Activated T-cell treated with anti-CD3 and anti-CD28 coated beads for 1 hour (primary cell): Measurements from ENCODE around the gene OSBPL10.
"Not testable (repeated sequence)": the region's sequence is repeated elsewhere in the genome, so short reads cannot be mapped to it uniquely, and the experiment has no call there.

ENCODE experiments used
- DNase-seq: peaks from one replicate; pipeline ENCODE4 v3.0.0-alpha.2; 2020; ENCODE audit warnings: low read depth

Gene OSBPL10

DNA sequence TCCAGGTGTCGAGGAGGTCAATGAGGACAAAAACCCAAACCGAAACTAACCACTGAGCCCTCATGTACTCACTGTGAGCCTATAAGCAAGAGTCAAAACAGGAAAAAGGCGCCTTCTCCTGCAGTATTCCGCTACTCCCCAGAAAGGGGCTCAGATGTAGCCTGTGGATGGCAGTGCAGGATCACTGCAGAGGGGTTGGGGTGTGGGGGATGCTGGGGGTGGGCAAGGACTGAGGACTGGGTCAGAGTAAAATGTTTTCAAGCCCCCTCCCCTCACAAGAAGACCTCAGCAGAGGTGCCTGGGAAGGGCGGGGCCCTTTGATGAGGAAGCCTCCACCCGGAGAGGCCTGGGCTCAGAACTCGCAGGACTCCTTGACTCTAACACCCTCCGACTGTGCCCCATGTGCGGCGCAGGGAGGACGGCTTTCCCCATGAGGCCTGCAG lies 170.1 kb downstream of the OSBPL10 start:
- no peak for DNase-seq

DNA sequence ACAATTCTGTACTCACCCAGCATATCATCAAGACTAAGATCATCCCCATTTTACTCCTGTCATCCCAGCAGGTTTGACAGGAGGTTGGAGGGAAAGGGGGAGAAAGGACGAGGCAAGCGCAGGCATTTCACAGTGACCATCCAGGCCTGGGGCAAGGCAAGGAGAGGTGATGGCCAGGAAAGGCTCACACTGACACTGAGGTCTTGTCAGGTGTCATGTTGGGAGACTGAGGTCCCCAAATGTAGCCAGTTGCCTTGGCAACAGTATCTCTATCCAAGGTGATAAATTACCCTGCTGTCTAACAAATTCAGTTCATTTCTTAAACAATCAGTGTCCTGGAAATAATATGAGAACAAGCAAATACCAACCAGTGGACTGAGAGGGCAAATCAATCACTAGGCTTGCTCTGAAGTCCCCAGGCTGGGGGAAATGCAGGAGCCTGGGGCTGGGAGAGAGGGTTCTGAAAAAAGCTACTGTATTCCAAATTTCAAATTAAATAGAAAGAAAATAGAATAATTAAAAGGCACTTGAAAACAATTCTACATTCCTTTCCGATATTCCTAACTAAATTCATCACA lies 172.8 kb downstream of the OSBPL10 start:
- no peak for DNase-seq

DNA sequence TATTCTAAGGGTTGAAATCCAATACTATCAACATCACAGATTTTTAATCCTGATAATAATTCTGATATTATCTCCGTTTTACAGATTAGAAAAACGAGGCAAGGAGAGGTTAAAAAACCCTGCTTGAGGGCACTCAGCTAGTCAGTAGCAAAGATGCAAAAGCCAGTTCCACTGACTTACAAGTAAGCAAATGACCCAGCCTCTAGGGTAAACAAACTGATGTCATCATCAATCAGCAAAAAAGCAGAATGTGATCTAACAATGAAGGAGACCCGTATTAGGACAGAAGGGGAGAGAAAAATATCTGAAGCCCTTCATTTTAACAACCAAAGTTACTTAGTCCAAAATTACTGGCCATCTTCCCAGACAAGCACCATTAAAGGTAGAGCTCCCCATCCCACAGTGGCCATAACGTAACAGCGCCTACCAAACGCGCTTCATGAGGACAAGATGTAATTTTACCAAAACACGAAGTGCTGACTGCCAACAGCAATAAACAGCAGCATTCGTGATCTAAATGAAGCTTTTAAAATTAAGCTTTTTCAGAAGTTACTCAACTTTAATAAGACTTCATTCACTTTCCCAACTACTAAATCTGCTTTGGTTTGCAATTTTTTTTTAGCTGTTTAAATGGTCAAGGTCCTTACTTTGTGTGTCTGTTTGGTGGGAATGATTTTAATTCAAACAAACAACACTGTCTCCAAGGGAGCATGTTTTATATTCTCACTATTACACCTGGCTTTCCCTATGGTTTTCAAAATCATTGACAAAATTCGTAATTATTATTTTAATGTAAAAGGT lies 176.6 kb downstream of the OSBPL10 start:
- no peak for DNase-seq

DNA sequence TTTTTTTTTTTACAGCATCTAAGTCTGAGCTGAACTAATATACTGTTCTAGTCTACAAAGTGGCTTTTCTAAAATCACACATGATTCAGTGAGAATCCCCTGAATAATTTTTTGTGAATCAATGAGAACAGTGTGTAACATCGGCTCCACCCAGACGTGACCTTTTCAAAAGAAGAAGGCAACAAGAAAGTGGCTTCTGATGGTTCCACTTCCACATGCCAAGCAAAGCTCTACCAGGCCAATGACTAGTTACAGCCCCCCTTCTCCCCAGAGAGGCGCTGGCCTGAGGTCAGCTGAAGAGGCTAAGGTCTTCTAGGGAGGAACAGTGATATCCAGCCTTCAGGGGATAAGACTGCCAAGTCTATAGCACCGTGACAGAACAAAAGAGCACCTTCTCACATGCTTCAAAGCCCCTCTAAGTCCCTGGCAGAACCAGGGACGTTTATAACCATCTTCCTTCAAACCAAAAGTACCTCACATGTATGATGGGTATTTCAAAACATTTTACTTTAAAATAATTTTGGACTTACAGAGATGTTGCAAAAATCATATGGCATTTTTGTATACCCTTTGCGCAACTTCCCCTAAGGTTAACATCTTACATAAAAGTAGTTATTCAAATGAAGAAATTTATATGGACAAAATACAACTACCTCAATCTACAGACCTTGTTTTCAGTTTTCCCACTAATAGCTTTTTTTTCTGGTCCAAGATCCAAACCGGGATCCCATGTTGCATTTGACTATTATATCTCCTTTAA lies 177.9 kb downstream of the OSBPL10 start:
- no peak for DNase-seq

DNA sequence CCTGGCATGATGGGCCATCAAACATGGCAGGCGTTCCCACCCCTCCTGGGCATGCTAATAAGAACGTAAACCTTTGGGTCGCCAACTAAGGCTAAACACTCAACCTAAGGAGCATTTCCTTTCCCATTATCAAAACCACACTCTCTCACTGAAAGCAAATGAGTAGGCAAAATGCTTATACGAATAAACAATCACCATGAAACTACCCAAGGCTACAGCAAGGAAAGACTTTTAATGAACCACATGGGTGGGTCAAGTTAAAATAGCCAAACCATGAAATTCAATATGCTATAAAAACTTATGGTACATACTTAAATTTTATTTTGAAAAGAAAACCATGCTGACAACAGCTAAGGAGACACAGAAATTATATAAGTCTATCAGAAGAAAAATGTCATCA lies 180.6 kb downstream of the OSBPL10 start:
- DNase-seq: no peak

DNA sequence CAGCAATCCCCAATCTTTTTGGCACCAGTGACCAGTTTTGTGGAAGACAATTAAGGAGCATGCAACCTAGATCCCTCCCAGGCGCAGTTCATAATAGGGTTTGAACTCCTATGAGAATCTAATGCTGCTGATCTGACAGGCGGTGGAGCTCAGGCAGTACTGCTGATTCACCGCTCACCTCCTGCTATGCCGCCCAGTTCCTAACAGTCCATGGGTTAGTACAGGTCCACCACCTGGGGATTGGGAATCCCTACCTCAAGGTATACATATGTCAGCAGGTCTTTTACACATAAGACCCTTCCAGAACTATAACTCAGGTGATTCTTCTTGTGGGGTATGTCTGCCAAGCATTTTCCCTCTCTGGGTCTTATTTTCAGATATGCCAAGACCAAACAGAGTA lies 182.2 kb downstream of the OSBPL10 start:
- no peak for DNase-seq

DNA sequence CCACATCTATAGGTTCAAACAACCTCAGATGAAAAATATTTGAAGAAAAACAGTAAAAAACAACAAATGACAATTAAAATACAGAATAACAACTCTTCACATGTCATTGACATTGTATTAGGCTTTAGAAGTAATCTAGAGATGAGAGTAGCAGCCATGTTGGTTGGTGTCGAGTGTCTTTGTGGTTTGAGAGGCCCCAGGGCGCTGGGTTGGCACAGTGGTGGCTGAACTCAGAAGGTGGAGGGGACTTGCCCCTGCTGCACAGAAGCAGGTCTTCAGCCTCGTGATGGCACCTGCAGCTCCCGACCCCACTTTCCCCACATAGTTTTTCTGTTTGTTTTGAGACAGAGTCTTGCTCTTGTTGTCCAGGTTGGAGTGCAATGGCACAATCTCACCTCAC lies 187.2 kb downstream of the OSBPL10 start:
- DNase-seq: no peak

DNA sequence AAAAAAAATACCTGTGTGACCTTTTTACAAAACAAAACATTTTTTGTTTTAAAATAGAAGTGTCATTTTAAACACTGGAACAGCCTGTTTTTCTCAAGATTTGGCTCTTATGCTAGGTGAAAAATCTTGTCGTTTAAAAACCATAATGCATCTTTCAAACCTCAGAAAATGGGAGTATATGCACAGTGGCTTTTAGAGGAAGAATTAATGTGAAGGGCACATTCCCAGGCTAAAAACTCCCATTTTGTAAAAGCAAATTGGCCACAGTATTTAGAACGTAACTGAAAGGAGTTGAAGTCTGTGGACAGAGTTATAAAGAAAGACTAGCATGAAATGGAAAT lies 190.0 kb downstream of the OSBPL10 start:
- DNase-seq: no peak

DNA sequence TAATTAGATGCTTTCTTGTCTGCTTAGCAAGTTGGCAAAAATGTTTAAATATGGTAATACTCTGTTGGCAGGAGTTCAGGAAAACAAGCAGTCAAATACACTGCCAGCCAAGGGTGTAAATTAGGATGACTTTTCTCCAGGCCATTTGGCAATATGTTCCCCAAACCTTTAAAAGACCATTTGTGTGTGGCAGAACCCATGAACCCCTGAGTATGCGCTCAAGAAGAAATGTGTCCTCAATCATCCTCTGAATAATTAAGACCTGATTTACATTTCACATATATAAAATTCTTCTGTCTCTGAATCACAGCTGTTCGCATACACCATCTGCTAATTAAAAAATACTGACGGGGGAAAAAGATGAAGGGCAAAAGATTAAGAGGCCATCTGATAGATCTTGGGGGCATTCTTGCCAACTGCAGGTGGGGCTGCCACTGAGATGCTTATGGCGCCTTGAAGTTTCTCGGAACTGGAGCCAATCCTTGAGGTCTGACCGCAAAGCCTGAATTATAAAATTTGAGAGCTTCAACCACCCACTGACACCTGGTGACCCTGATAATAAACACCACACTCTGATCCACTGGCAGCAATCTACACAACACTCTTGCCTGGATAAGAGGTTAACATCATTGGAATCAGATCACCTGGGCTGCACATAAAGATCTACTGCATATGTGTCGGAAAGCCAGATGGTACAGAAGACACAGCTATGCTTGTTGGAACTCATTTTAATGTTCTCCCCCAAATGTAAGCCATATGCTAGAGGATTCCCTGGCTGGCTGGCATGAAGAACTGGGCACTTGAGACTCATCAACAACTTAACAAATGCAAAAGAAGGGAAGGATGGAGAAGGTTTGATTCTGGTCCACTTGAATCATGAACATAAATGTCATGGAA lies 190.6 kb downstream of the OSBPL10 start:
- DNase-seq: no peak

DNA sequence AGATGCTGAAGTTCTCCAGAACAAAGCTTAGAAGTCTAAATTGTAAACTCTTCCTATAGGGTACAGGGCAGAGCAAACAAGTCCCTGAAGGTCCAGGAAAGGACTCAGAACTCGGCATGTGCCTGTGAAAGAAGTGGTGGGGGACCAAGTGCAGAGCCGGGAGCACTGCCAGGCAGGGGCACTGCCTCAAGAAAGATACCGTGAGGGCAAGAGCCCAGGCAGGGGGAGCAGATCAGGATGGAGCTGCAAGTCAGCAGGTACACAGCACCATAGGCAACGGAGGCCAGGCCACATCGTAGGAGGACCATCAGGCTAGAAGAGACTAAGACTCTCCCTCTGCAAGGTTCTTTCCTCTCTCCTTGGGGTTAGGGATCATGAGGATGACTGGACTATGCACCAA lies 191.6 kb downstream of the OSBPL10 start:
- DNase-seq: no peak

DNA sequence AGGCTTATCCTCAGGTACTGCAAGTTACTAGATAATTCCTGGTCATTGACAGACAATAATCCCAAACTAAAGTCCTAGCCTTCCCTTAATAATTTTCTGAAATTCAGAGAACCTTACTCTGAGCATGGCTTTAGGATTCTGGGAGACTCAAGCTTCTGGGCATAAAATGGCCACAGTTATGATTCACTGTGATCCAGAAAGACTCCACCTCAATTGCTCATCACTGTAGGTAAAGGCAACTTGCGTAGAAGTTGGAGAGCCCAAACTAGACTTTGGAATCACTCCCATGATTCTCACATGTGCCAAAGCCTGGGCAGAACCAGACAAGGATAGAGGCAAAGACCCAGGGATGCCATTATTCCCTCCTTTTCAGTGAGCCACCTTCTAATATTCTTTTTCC lies 195.3 kb downstream of the OSBPL10 start:
- no peak for DNase-seq

DNA sequence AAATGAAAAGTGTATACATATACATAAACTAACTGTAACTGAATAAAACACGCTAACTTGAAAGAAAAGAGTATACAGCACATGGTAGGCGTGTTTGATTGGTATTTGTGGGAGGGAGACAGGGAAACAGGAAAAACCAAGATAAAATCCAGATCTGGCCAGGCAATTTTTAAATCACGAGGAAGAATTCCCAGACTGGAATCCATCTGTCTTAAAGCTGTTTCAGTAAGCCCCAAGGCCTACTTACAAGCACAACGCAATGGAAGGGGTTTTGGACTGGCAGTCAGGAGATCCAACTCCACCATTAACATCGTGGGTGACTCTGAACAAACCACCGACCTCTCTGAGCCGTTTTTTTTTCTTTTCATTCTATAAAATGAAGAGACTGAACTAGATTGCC lies 195.8 kb downstream of the OSBPL10 start:
- DNase-seq: no peak

DNA sequence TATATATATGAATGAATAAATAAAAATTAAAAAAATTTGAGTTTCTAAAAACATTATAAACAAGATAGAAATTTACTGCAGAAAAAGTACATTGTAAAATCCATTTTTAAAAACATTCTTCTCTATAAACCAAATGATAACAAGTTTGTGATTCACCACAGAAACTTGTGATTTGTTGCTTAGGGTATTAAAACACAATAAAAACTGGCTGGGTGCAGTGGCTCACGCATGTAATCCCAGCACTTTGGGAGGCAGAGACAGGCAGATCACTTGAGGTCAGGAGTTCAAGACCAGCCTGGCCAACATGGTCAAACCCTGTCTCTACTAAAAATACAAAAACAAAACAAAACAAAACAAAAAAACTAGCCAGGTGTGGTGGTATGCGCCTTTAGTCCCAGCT lies 197.2 kb downstream of the OSBPL10 start:
- DNase-seq: not testable (repeated sequence)

DNA sequence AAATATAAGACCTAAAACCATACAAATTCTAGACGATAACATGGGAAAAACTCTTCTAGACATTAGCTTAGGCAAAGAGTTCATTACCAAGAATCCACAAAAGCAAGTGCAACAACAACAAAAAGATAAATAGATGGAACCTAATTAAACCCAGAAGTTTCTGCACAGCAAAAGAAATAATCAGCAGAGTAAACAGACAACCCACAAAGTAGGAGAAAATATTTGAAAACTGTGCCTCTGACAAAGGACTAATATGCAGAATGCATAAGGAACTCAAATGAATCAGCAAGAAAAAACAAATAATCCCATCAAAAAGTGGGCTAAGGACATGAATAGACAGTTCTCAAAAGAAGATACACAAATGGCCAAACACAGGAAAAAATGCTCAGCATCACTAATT lies 198.8 kb downstream of the OSBPL10 start:
- not testable (repeated sequence) for DNase-seq

DNA sequence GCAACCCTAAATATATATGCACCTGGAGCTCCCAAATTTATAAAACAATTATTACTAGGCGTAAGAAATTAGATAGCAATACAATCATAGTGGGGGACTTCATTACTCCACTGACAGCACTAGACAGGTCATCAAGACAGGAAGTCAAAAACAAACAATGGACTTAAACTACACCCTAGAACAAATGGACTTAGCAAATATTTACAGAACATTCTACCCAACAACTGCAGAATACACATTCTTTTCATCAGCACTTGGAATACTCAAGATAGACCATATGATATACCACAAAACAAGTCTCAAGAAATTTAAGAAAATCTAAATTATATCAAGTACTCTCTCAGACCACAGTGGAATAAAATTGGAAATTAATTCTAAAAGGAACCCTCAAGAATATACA lies 201.5 kb downstream of the OSBPL10 start:
- DNase-seq: no peak

DNA sequence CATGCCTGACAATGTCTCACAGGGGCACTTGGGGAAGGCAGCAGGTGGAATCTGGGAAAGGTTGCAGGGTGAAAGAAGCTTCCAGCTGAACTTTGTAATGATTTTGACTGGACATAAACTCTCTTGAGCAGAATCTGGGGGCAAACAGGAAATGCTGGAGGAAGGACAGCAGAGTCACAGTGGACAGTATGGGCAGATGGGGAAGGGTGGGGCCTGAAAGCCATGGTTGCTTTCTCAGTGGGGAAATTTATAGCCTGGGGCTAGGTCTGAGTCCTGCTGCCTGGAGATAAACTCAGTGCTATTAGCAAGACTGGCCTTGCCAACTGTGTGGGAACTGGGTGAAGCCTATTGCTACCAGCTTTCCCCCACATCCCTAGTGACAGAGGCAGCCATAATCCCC lies 203.2 kb downstream of the OSBPL10 start:
- no peak for DNase-seq

DNA sequence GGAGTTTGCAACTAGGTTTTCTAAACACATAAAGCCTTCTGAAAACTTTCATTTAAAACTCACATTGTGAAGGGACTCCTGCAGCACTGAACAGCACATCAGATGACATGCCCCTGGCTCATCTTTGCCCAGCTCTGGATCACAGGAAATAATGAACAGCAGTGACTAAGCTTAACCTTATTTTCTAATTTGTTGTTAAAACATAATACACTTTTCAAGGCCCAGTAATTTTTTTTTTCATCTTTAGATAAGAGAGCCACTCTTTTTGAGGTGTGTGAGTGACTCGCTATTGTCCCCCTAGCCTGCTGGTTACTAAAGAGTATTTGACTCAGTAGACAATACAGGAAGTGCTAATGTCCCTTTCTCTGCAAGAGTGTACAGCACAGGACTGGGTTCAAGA lies 204.0 kb downstream of the OSBPL10 start:
- DNase-seq: no peak

DNA sequence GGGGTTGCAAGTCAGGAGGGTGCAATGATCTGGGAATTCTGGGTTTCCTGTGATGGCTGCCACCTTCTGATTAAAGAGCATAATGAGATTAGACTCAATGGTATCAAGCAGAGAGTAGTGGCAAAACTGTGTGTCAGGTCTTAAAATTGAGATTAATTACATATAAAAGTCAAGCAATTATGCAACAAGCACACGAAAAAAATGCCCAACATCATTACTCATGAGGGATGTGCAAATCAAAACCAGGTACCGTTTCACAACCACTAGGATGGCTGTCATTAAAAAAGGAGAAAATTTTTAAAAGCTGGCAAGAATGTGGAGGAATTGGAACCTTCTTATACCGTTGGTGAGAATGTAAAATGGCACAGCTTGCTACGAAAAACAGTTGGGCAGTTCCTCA lies 205.0 kb downstream of the OSBPL10 start:
- no peak for DNase-seq

DNA sequence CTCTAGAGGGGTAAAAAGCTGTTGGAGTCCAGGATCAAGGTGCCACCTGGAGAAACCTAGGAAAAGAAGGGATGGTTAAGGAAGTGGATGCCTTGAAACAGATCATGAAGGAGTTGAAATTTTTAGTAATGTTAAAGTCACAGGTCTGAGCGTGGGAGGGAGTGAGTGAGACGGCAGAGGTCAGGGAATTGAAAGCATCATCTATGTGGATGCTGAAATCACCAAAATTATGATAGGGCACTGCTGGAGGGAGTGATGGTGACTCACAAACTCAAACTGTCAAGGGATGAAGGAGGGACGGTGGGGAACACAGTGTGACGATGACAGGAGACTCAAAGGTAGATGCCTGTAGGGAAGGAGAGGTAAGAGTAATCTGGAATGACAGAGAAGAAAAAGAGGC lies 205.7 kb downstream of the OSBPL10 start:
- DNase-seq: no peak

DNA sequence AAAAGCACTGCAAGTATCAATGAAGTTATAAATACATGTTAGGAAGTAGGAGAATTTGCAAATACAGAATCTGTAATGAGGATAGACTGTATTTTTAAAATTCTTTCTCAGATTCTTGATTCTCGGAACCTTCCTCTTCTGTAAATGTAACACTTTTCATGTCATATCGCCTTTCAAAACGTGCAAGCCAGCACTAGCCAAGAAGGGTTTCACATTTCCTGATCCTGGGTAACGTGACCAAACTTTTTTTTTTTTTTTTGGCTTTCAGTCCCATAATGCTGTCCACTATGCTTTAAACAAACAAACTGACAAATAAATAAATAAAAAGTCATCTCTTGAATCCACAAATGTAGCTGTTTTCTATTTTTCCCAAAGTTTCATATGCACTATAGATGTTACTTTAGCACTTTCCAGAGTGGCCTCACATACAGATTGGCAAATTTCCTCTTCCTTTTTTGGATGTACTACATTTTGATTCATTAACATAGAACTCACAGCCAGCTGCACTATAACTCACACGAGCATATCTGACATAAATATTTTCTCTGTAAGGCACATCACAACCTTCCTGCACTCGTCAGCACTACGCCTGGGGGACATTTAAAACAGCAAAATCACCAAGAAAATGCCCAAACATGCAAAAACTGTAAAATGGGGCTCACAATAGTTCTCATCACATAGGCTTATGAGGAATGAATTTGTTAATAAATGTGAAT lies 208.1 kb downstream of the OSBPL10 start:
- DNase-seq: no peak

DNA sequence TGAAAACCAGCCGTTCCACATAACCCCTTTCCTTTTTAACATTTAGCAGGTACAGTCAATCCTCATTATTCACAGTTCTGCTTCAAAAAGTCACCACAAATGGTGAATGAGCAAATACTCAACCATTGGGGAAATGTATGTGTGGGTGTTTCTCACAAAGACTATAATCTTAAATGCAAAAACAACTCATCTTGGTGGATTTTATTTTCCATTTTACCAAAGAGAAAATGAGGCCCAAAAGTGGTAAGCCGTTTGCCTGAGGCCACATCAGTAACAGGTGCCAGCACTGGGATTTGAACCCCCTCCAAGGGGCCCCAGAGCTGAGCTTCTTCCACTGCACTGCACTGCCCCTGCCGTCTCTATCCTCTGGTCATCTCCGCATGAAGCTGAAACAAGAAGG lies 208.8 kb downstream of the OSBPL10 start:
- DNase-seq: no peak
